H1 (cell line): ENCODE results near the gene PPP1R12B. TPM values are rescaled to one million over a fixed set of nuclear protein-coding genes. Genes with fewer than 3 reads are reported as not detected.

ENCODE experiments used
- CTCF ChIA-PET: fragments of 300-600 bp; sonication (Branson Sonifier 250); formaldehyde crosslinking; loops from one replicate; lab custom pipeline; 2021; ENCODE audit not compliant: partially characterized antibody; lab: Charles Lee
- POLR2A ChIA-PET: fragments of 300-600 bp; sonication (Branson Sonifier 250); formaldehyde crosslinking; loops from one replicate; lab custom pipeline; 2021; ENCODE audit warnings: inconsistent platforms; ENCODE audit not compliant: partially characterized antibody; lab: Charles Lee
- DNase-seq, 2 experiments: peaks; one replicate each; pipeline versions ENCODE4 v3.0.0 to v3.0.0-alpha.2; 2010 to 2022; ENCODE audit warnings: low spot score in 2 of 2, low read depth in 1 of 2, mixed read lengths in 1 of 2
- FAIRE-seq: peaks from 2 replicates; lab custom pipeline; 2011; peaks lifted over from hg19 to GRCh38; lab: Jason Lieb, UNC
- H2AFZ ChIP-seq: 2 replicates; pipeline ENCODE4 v1.8.1; 2012; ENCODE audit warnings: low read length, inconsistent platforms
- H2AK5ac ChIP-seq: 2 replicates; pipeline ENCODE4 v1.6.1; 2013; ENCODE audit warnings: low read depth, low read length
- H2BK120ac ChIP-seq: replicated peaks from 2 replicates; pipeline ENCODE3; 2013; ENCODE audit warnings: low read depth, low read length, inconsistent platforms
- H2BK12ac ChIP-seq: 2 replicates; pipeline ENCODE4 v1.6.1; 2013; ENCODE audit warnings: low read depth, low read length
- H2BK15ac ChIP-seq: 2 replicates; pipeline ENCODE4 v1.6.1; 2013; ENCODE audit warnings: low read length
- H2BK20ac ChIP-seq: 2 replicates; pipeline ENCODE4 v1.6.1; 2013; ENCODE audit warnings: low read length
- H2BK5ac ChIP-seq: 2 replicates; pipeline ENCODE4 v1.6.1; 2013; ENCODE audit warnings: low read depth, low read length
- H3K14ac ChIP-seq: 2 replicates; pipeline ENCODE4 v1.6.1; 2013; ENCODE audit warnings: inconsistent platforms; ENCODE audit not compliant: insufficient read length
- H3K18ac ChIP-seq: 2 replicates; pipeline ENCODE4 v1.6.1; 2013; ENCODE audit warnings: low read length; ENCODE audit errors: extremely low read depth
- H3K23ac ChIP-seq: 2 replicates; pipeline ENCODE4 v1.6.1; 2013; ENCODE audit warnings: inconsistent platforms; ENCODE audit not compliant: insufficient read length
- H3K23me2 ChIP-seq: 2 replicates; pipeline ENCODE4 v1.6.1; 2013; ENCODE audit warnings: low read depth, low read length
- H3K27ac ChIP-seq: 2 replicates; pipeline ENCODE4 v1.6.1; 2011; ENCODE audit warnings: low read depth, low read length, inconsistent platforms
- H3K27me3 ChIP-seq, 4 experiments: replicated peaks in 1 of 4; 1 replicate in 1 of 4; 2 replicates in 3 of 4; pipeline versions ENCODE4 v1.6.1 to v1.8.1; 2011 to 2013; ENCODE audit warnings: low read length in 3 of 4, mild to moderate bottlenecking in 3 of 4, inconsistent platforms in 2 of 4, mixed read lengths in 2 of 4, moderate library complexity in 1 of 4; ENCODE audit not compliant: control insufficient read depth in 3 of 4, insufficient read depth in 3 of 4; ENCODE audit errors: extremely low read depth in 1 of 4
- H3K36me3 ChIP-seq, 4 experiments: 2 replicates each; pipeline versions ENCODE4 v1.6.1 to v1.8.1; 2011 to 2013; ENCODE audit warnings: mild to moderate bottlenecking in 4 of 4, low read length in 3 of 4, moderate library complexity in 2 of 4, control low read depth in 1 of 4, inconsistent platforms in 1 of 4; ENCODE audit not compliant: insufficient read depth in 4 of 4, control insufficient read depth in 2 of 4
- H3K4ac ChIP-seq: replicated peaks from 2 replicates; pipeline ENCODE3; 2013; ENCODE audit warnings: low read length, low read depth, mixed read lengths, inconsistent platforms; ENCODE audit not compliant: insufficient read length
- H3K4me1 ChIP-seq, 4 experiments: replicated peaks in 1 of 4; 1 replicate in 1 of 4; 2 replicates in 3 of 4; pipeline versions ENCODE4 v1.6.1 to v1.8.1; 2011 to 2013; ENCODE audit warnings: low read length in 3 of 4, inconsistent platforms in 2 of 4, mixed read lengths in 1 of 4; ENCODE audit not compliant: insufficient read depth in 4 of 4, control insufficient read depth in 3 of 4
- H3K4me2 ChIP-seq, 2 experiments: 2 replicates each; pipeline versions ENCODE4 v1.6.1 to v1.8.1; 2011 to 2013; ENCODE audit warnings: low read depth in 2 of 2, low read length in 2 of 2, control low read depth in 1 of 2, inconsistent platforms in 1 of 2, mild to moderate bottlenecking in 1 of 2; ENCODE audit not compliant: insufficient read depth in 1 of 2
- H3K4me3 ChIP-seq, 4 experiments: fragments of 200-600, 300-600 bp in 1 of 4; sonication (generic), shearing (Covaris generic), sonication (Bioruptor Twin) in 1 of 4; 2 replicates each; pipeline versions ENCODE4 v1.5.1 to v1.8.1; 2011 to 2016; ENCODE audit warnings: low read length in 4 of 4, low read depth in 3 of 4, control low read depth in 2 of 4, inconsistent platforms in 2 of 4, mild to moderate bottlenecking in 2 of 4, mixed read lengths in 1 of 4, moderate library complexity in 1 of 4; ENCODE audit not compliant: insufficient read depth in 2 of 4; ENCODE audit errors: extremely low read depth in 1 of 4
- H3K56ac ChIP-seq: replicated peaks from 2 replicates; pipeline ENCODE3; 2013; ENCODE audit warnings: low read depth, mild to moderate bottlenecking, mixed read lengths, low read length, inconsistent platforms; ENCODE audit not compliant: insufficient read length
- H3K79me1 ChIP-seq: 2 replicates; pipeline ENCODE4 v1.6.1; 2013; ENCODE audit warnings: low read depth, low read length, control low read depth
- H3K79me2 ChIP-seq, 2 experiments: 2 replicates each; pipeline versions ENCODE4 v1.6.1 to v1.8.1; 2012 to 2013; ENCODE audit warnings: low read length in 2 of 2, mild to moderate bottlenecking in 2 of 2, inconsistent platforms in 1 of 2; ENCODE audit not compliant: insufficient read depth in 2 of 2, control insufficient read depth in 1 of 2
- H3K9ac ChIP-seq, 4 experiments: replicated peaks in 1 of 4; 1 replicate in 1 of 4; 2 replicates in 3 of 4; pipeline versions ENCODE4 v1.6.1 to v1.8.1; 2011 to 2013; ENCODE audit warnings: low read depth in 3 of 4, low read length in 3 of 4, control low read depth in 2 of 4, mild to moderate bottlenecking in 2 of 4, moderate library complexity in 2 of 4, inconsistent platforms in 1 of 4; ENCODE audit errors: extremely low read depth in 1 of 4
- H3K9me3 ChIP-seq, 2 experiments: 2 replicates each; pipeline versions ENCODE4 v1.6.1 to v1.8.1; 2012 to 2013; ENCODE audit warnings: mild to moderate bottlenecking in 2 of 2, moderate library complexity in 2 of 2, control low read depth in 1 of 2, inconsistent platforms in 1 of 2, low read depth in 1 of 2, low read length in 1 of 2, mixed read lengths in 1 of 2; ENCODE audit not compliant: insufficient read depth in 2 of 2
- H4K20me1 ChIP-seq, 2 experiments: replicated peaks in 1 of 2; 2 replicates each; pipeline versions ENCODE3 to v1.8.1; 2011 to 2013; ENCODE audit warnings: inconsistent platforms in 2 of 2, low read length in 2 of 2, mild to moderate bottlenecking in 1 of 2; ENCODE audit not compliant: insufficient read depth in 2 of 2, control insufficient read depth in 1 of 2
- H4K5ac ChIP-seq: 2 replicates; pipeline ENCODE4 v1.6.1; 2013; ENCODE audit warnings: low read length, low read depth, mixed read lengths, inconsistent platforms; ENCODE audit not compliant: insufficient read length
- H4K8ac ChIP-seq: 2 replicates; pipeline ENCODE4 v1.8.0; 2013; ENCODE audit warnings: mild to moderate bottlenecking, moderate library complexity, low read length, inconsistent platforms; ENCODE audit not compliant: insufficient read depth; ENCODE audit errors: extremely low read depth
- H4K91ac ChIP-seq: replicated peaks from 2 replicates; pipeline ENCODE3; 2013; ENCODE audit warnings: low read length, mixed read lengths, inconsistent platforms; ENCODE audit not compliant: insufficient read length
- KDM1A ChIP-seq: fragments of 200-600, 300-600 bp; sonication (generic); IDR thresholded peaks from 2 replicates; pipeline ENCODE4 v1.7.1; 2016; ENCODE audit warnings: mild to moderate bottlenecking, low read length, borderline replicate concordance
- YY1 ChIP-seq: IDR thresholded peaks from 2 replicates; pipeline ENCODE4 v1.6.1; 2011; ENCODE audit warnings: low read depth, mild to moderate bottlenecking, low read length
- WGBS, 2 experiments: shearing (Covaris generic) in 1 of 2; methylation state at CpG; one replicate each; pipeline versions ENCODE4 v1.1.6 to v1.1.7; 2013 to 2015; ENCODE audit warnings: low lambda C conversion rate in 2 of 2, mixed read lengths in 2 of 2, inconsistent platforms in 1 of 2, low coverage in 1 of 2, missing lambda C conversion rate in 1 of 2; ENCODE audit not compliant: insufficient replicate concordance in 2 of 2, insufficient coverage in 1 of 2, insufficient read length in 1 of 2; ENCODE audit errors: extremely low coverage in 1 of 2, missing lambda C conversion rate in 1 of 2; 5-methylcytosine and 5-hydroxymethylcytosine counted together
- polyA plus RNA-seq, 7 experiments: library from polyadenylated mRNA; depleted of rRNA in 3 of 7; stranded (reverse) in 5 of 7; unstranded in 2 of 7; fragments of >200 nt in 5 of 7; fragments of 200-250 nt in 2 of 7; gene quantifications; 1 replicate in 5 of 7; 2 replicates in 1 of 7; 4 replicates in 1 of 7; pipeline versions ENCODE4 v1.2.1 to v1.2.3, GENCODE V29; 2011 to 2013; ENCODE audit warnings: missing spikeins in 2 of 7, mixed read lengths in 2 of 7
- small RNA-seq: library from polyadenylated mRNA; stranded (forward); fragments of <200 nt; extraction: miRNeasy Mini kit (QIAGEN cat#:217004); gene quantifications from one replicate; pipeline ENCODE3, GENCODE V24; 2013; ENCODE audit not compliant: insufficient read depth
- total RNA-seq: library from RNA; stranded (reverse); fragmentation: NEBNext Ultra II Directional; extraction: Animal tissue kit (Norgen Biotek cat#: 25700); gene quantifications from 2 replicates; pipeline ENCODE4 v1.2.1, GENCODE V29; 2021

The PPP1R12B gene
- total and polyA plus RNA-seq, 2 of the 8 experiments (the other 6 are each of a cell fraction or from before 2014, with no cell fraction given): 7.9 to 18.7 TPM

GRCh38 chr1:202642212-202642611, 293.7 kb downstream of the PPP1R12B start:
- no peak overlapping the region for H2BK5ac ChIP-seq
- FAIRE-seq: no peak

More at GRCh38 chr1:202642212-202642611, 293.7 kb downstream of the PPP1R12B start:
- peak overlapping the region; percentile 51 to 87 (median 70) for H3K4me3 ChIP-seq
- no peak overlapping the region for H3K23ac ChIP-seq
- no peak for DNase-seq
- no peak overlapping the region for H3K9ac ChIP-seq
- H3K14ac ChIP-seq: no peak overlapping the region
- no peak overlapping the region for H2BK20ac ChIP-seq
- TF ChIP-seq YY1 (no peak), KDM1A (peak; percentile 90; the same call in 1 of the 2 replicates)
- no peak overlapping the region for H3K18ac ChIP-seq
- H3K36me3 ChIP-seq: no peaks in the 10 kb centered on the region
- no peaks in the 10 kb centered on the region for H3K79me1 ChIP-seq
- no peak overlapping the region for H2BK12ac ChIP-seq
- no peak overlapping the region for H4K5ac ChIP-seq
- H2BK15ac ChIP-seq: no peak overlapping the region
- H3K27ac ChIP-seq: no peak overlapping the region
- ChIA-PET CTCF (interaction anchor here (1.1 to 11.9 kb wide), 5 partner anchors 10 to 20 kb away, joined by 3 to 122 read pairs (median 5); no protein-coding TSS in a partner anchor), POLR2A (no interaction called here)
- H3K79me2 ChIP-seq: no peaks in the 10 kb centered on the region
- peaks cover 0 to 31% (median 30%) of the 10 kb centered on the region in 4 experiments; a peak in 5 of 7 replicates for H3K27me3 ChIP-seq
- no peak overlapping the region for H2AFZ ChIP-seq
- peaks cover 0 to 3% of the 10 kb centered on the region in 2 experiments for H4K20me1 ChIP-seq
- no peak overlapping the region for H2BK120ac ChIP-seq
- H4K8ac ChIP-seq: peak overlapping the region; percentile 57
- H3K23me2 ChIP-seq: peaks cover 19% of the 10 kb centered on the region
- peaks cover 7 to 35% (median 20%) of the 10 kb centered on the region in 4 experiments for H3K4me1 ChIP-seq
- H2AK5ac ChIP-seq: no peak overlapping the region
- WGBS, 2 experiments: 18% methylated on average over 10 of the region's 20 CpGs; no CpG with 5 or more reads in 1 of the 2 experiments
- H4K91ac ChIP-seq: no peak overlapping the region
- no peak overlapping the region for H3K56ac ChIP-seq
- H3K4me2 ChIP-seq: peak overlapping the region; percentile 88 to 96
- H3K9me3 ChIP-seq: no peaks in the 10 kb centered on the region
- no peak overlapping the region for H3K4ac ChIP-seq

Small RNA genes within 50 kb of the gene (small RNA-seq; reads per million reads assigned to genes)
- gene AC099336.2 (not detected), gene RF00156 (not detected), gene RNU6-89P (not detected)

Other genes starting within 250 kb of the PPP1R12B start
- gene GPR37L1, start 225.8 kb upstream of the PPP1R12B start, total RNA-seq: 0.08 and 0.13 TPM in 2 replicates
- 0.23 and 0.25 TPM in 2 replicates for gene GPR37L1, start 225.8 kb upstream of the PPP1R12B start, polyA plus RNA-seq (2011; rRNA removed)
- gene ARL8A, start 204.0 kb upstream of the PPP1R12B start, total RNA-seq: 58.7 and 59.0 TPM in 2 replicates
- gene ARL8A, start 204.0 kb upstream of the PPP1R12B start, polyA plus RNA-seq (2011; rRNA removed): 40.3 and 41.7 TPM in 2 replicates
- gene PTPN7, start 188.1 kb upstream of the PPP1R12B start, total RNA-seq: not detected in 2 replicates
- 0.20 TPM in 2 replicates for gene PTPN7, start 188.1 kb upstream of the PPP1R12B start, polyA plus RNA-seq (2011; rRNA removed)
- 0.50 and 1.1 TPM in 2 replicates for gene LGR6, start 154.9 kb upstream of the PPP1R12B start, total RNA-seq
- gene LGR6, start 154.9 kb upstream of the PPP1R12B start, polyA plus RNA-seq (2011; rRNA removed): 1.0 and 1.3 TPM in 2 replicates
- gene UBE2T, start 6.8 kb upstream of the PPP1R12B start, total RNA-seq: 66.3 and 68.4 TPM in 2 replicates
- gene UBE2T, start 6.8 kb upstream of the PPP1R12B start, polyA plus RNA-seq (2011; rRNA removed): 122 and 206 TPM in 2 replicates